Upper lobe of left lung (tissue), 6 donors: ENCODE measurements around the gene PDAP1. TPM values are rescaled to one million over a fixed set of nuclear protein-coding genes. Genes with fewer than 3 reads are reported as not detected.
A peak's percentile ranks its signal among the peaks of the same experiment; 100 is the strongest.

Experiments
- ATAC-seq, 2 donors: fragments of 200-7000 bp; cut with Tn5 transposase; one replicate each; pipeline ENCODE4 v1.9.1; 2022; ENCODE audit warnings: mild to moderate bottlenecking in 2 of 2, moderate library complexity in 2 of 2; ENCODE audit not compliant: low FRiP score in 2 of 2
- DNase-seq, 2 donors: peaks; one replicate each; pipeline ENCODE4 v3.0.0-alpha.2; 2019 to 2020
- H3K27ac ChIP-seq, 4 donors: fragments of 200-600 bp; sonication (generic); one replicate each; pipeline ENCODE4 v1.5.1; 2016 to 2019
- H3K27me3 ChIP-seq, 4 donors: fragments of 200-600 bp; sonication (generic); one replicate each; pipeline ENCODE4 v1.5.1; 2017 to 2019
- H3K36me3 ChIP-seq, 4 donors: fragments of 200-600 bp; sonication (generic); one replicate each; pipeline ENCODE4 v1.5.1; 2016 to 2019
- H3K4me1 ChIP-seq, 4 donors: fragments of 200-600 bp; sonication (generic); one replicate each; pipeline ENCODE4 v1.5.1; 2018 to 2019
- H3K4me3 ChIP-seq, 4 donors: fragments of 200-600 bp; sonication (generic); one replicate each; pipeline ENCODE4 v1.5.1; 2017 to 2019; ENCODE audit warnings: mild to moderate bottlenecking in 2 of 4, moderate library complexity in 1 of 4
- H3K9me3 ChIP-seq, 4 donors: fragments of 200-600 bp; sonication (generic); one replicate each; pipeline ENCODE4 v1.5.1; 2018 to 2019
- CTCF ChIP-seq, 6 experiments: fragments of 450-650 bp in 4 of 6; fragments of 200-600 bp in 2 of 6; sonication (generic) in 2 of 6; IDR thresholded peaks; one replicate each; pipeline ENCODE4 v1.5.1; 2016 to 2019; ENCODE audit warnings: antibody characterized with exemption in 6 of 6
- EP300 ChIP-seq, 4 donors: sonication (generic); formaldehyde crosslinking; IDR thresholded peaks; one replicate each; pipeline ENCODE4 v1.5.1; 2017; ENCODE audit warnings: antibody characterized with exemption in 4 of 4, control low read depth in 2 of 4
- POLR2A ChIP-seq, 4 donors: fragments of 450-650 bp; IDR thresholded peaks; one replicate each; pipeline ENCODE4 v1.5.1; 2016 to 2017; ENCODE audit warnings: antibody characterized with exemption in 4 of 4, mild to moderate bottlenecking in 2 of 4
- POLR2AphosphoS5 ChIP-seq, 2 donors: sonication (generic); formaldehyde crosslinking; IDR thresholded peaks; one replicate each; pipeline ENCODE4 v1.5.1; 2017; ENCODE audit warnings: antibody characterized with exemption in 2 of 2
- WGBS, 2 donors: methylation state at CpG; one replicate each; pipeline ENCODE4 v1.1.5; 2017 to 2018; 5-methylcytosine and 5-hydroxymethylcytosine counted together
- total RNA-seq, 6 donors: library from RNA; depleted of rRNA in 4 of 6; stranded (reverse); fragments of >200 nt in 4 of 6; gene quantifications; one replicate each; pipeline versions ENCODE4 v1.1.0 to v1.2.1, GENCODE V29; 2016 to 2021
- donor health status: DM: no; HTN: no; CAD: no; lungs with moderate emphysema.
- donor health status: DM: no; HTN: yes; CAD: no; lungs with severe emphysema.

The PDAP1 gene
- total RNA-seq, 6 donors from 2014 or later: 31.4 to 76.0 (median 67.4) TPM

- ATAC-seq (no peak), DNase-seq (no peak)
- Histone ChIP-seq H3K4me3 (peak overlapping the region in 3 of 4 donors; percentile 84 to 98 (median 95)), H3K27me3 (no peaks in the 10 kb centered on the region), H3K36me3 (peaks cover 18 to 47% (median 38%) of the 10 kb centered on the region in 4 donors), H3K27ac (peak overlapping the region; percentile 98 to 99 (median 99)), H3K9me3 (no peaks in the 10 kb centered on the region), H3K4me1 (peaks cover 29 to 40% (median 33%) of the 10 kb centered on the region in 4 donors)
- WGBS, 2 donors: 30 to 33% methylated on average over 3 of the region's 3 CpGs
- no peak for TF ChIP-seq EP300 (IDR thresholded peaks at IDR 0.05)
- TF ChIP-seq CTCF (IDR thresholded peaks at IDR 0.05): no peak
- no peak for TF ChIP-seq POLR2A (IDR thresholded peaks at IDR 0.05)
- no peak for TF ChIP-seq POLR2AphosphoS5 (IDR thresholded peaks at IDR 0.05)
Measured at GRCh38 chr7:99409806-99410205, 1.4 kb upstream of the PDAP1 start.

GRCh38 chr7:99409192-99409572 is 785 bp upstream of the PDAP1 start:
- TF ChIP-seq POLR2AphosphoS5 (IDR thresholded peaks at IDR 0.05): no peak
- TF ChIP-seq CTCF (IDR thresholded peaks at IDR 0.05): no peak
- no peak for TF ChIP-seq POLR2A (IDR thresholded peaks at IDR 0.05)
- TF ChIP-seq EP300 (IDR thresholded peaks at IDR 0.05): no peak
- 0% methylated on average over 18 of the region's 18 CpGs for WGBS, 2 donors
- H3K27ac ChIP-seq: peak overlapping the region; percentile 98 to 99 (median 99)
- no peaks in the 10 kb centered on the region for H3K27me3 ChIP-seq
- no peaks in the 10 kb centered on the region for H3K9me3 ChIP-seq
- peaks cover 17 to 47% (median 41%) of the 10 kb centered on the region in 4 donors for H3K36me3 ChIP-seq
- no peak for DNase-seq
- ATAC-seq: no peak
- peaks cover 29 to 40% (median 36%) of the 10 kb centered on the region in 4 donors for H3K4me1 ChIP-seq
- peak overlapping the region; percentile 84 to 98 (median 92) for H3K4me3 ChIP-seq

- Histone ChIP-seq H3K4me3 (peak overlapping the region; percentile 84 to 98 (median 92)), H3K9me3 (no peaks in the 10 kb centered on the region), H3K4me1 (peaks cover 29 to 40% (median 36%) of the 10 kb centered on the region in 4 donors), H3K27me3 (no peaks in the 10 kb centered on the region), H3K36me3 (peaks cover 13 to 49% (median 43%) of the 10 kb centered on the region in 4 donors), H3K27ac (peak overlapping the region; percentile 98 to 99 (median 99))
- DNase-seq (peak; percentile 32 to 86), ATAC-seq (peak; percentile 52 to 81)
- WGBS, 2 donors: 0% methylated on average over 3 to 25 of the region's 28 CpGs
- TF ChIP-seq CTCF (IDR thresholded peaks at IDR 0.05) (no peak), POLR2AphosphoS5 (IDR thresholded peaks at IDR 0.05) (no peak), POLR2A (IDR thresholded peaks at IDR 0.05) (no peak), EP300 (IDR thresholded peaks at IDR 0.05) (no peak)
Measured at GRCh38 chr7:99407872-99408378, 472 bp downstream of the PDAP1 start.

GRCh38 chr7:99406557-99406956 is 1.8 kb downstream of the PDAP1 start:
- no peaks in the 10 kb centered on the region for H3K9me3 ChIP-seq
- no peak for ATAC-seq
- no peak for TF ChIP-seq POLR2AphosphoS5 (IDR thresholded peaks at IDR 0.05)
- TF ChIP-seq CTCF (IDR thresholded peaks at IDR 0.05): no peak
- no peak for TF ChIP-seq EP300 (IDR thresholded peaks at IDR 0.05)
- no peak for TF ChIP-seq POLR2A (IDR thresholded peaks at IDR 0.05)
- peak overlapping the region in 1 of 4 donors; percentile 84 for H3K4me3 ChIP-seq
- no peak for DNase-seq
- 60 to 67% methylated on average over 1 of the region's 1 CpG for WGBS, 2 donors
- peaks cover 4 to 49% (median 41%) of the 10 kb centered on the region in 4 donors for H3K36me3 ChIP-seq
- H3K4me1 ChIP-seq: peaks cover 29 to 40% (median 36%) of the 10 kb centered on the region in 4 donors
- peak overlapping the region in 1 of 4 donors; percentile 99 for H3K27ac ChIP-seq
- H3K27me3 ChIP-seq: no peaks in the 10 kb centered on the region

- ATAC-seq (no peak), DNase-seq (no peak)
- Histone ChIP-seq H3K27ac (no peak overlapping the region), H3K9me3 (no peaks in the 10 kb centered on the region), H3K4me1 (peaks cover 24 to 38% (median 35%) of the 10 kb centered on the region in 4 donors), H3K36me3 (peaks cover 7 to 52% (median 45%) of the 10 kb centered on the region in 4 donors), H3K4me3 (no peak overlapping the region), H3K27me3 (no peaks in the 10 kb centered on the region)
- WGBS, 2 donors: 91 to 92% methylated on average over 7 to 10 of the region's 10 CpGs
- TF ChIP-seq EP300 (IDR thresholded peaks at IDR 0.05) (no peak), CTCF (IDR thresholded peaks at IDR 0.05) (no peak), POLR2AphosphoS5 (IDR thresholded peaks at IDR 0.05) (no peak), POLR2A (IDR thresholded peaks at IDR 0.05) (no peak)
Measured at GRCh38 chr7:99404977-99405320, 3.4 kb downstream of the PDAP1 start.
